WTC11 (cell line): ENCODE results near the gene DNM1. TPM values are rescaled to one million over a fixed set of nuclear protein-coding genes. Genes with fewer than 3 reads are reported as not detected.

ENCODE experiments used
- ATAC-seq: fragments of 200-7000 bp; cut with Tn5 transposase; 2 replicates; pipeline ENCODE4 v1.10.0; 2021; ENCODE audit warnings: mild to moderate bottlenecking, moderate library complexity
- CTCF ChIA-PET: fragments of 300-600 bp; sonication (Branson Sonifier 250); formaldehyde crosslinking; loops from one replicate; lab custom pipeline; 2021; ENCODE audit warnings: antibody characterized with exemption; lab: Charles Lee
- POLR2A ChIA-PET: fragments of 350-600 bp; sonication (Branson Sonifier 250); formaldehyde crosslinking; loops from one replicate; lab custom pipeline; 2021; ENCODE audit warnings: antibody characterized with exemption; lab: Charles Lee
- DNase-seq: peaks from one replicate; pipeline ENCODE4 v3.0.0; 2021; ENCODE audit warnings: low spot score
- H3K27ac Mint-ChIP-seq: 2 replicates; pipeline ENCODE4 v1.8.0; 2021; ENCODE audit warnings: mixed read lengths
- H3K27me3 Mint-ChIP-seq: 2 replicates; pipeline ENCODE4 v1.8.0; 2021; ENCODE audit warnings: low read depth, mild to moderate bottlenecking, moderate library complexity, mixed read lengths
- H3K36me3 Mint-ChIP-seq: 2 replicates; pipeline ENCODE4 v1.8.0; 2021; ENCODE audit warnings: mixed read lengths
- H3K4me1 Mint-ChIP-seq: 2 replicates; pipeline ENCODE4 v1.8.0; 2022; ENCODE audit warnings: mixed read lengths
- H3K4me3 Mint-ChIP-seq: 2 replicates; pipeline ENCODE4 v1.8.0; 2021; ENCODE audit warnings: mild to moderate bottlenecking, moderate library complexity, mixed read lengths
- H3K9me3 Mint-ChIP-seq: 2 replicates; pipeline ENCODE4 v1.8.0; 2021; ENCODE audit warnings: mixed read lengths
- EMX1 ChIP-seq: fragments of 250-450 bp; sonication (Bioruptor Pico); IDR thresholded peaks from 2 replicates; pipeline ENCODE4 v1.8.0; 2021; ENCODE audit warnings: mild to moderate bottlenecking
- ESRRA ChIP-seq: sonication (generic); formaldehyde crosslinking; IDR thresholded peaks from 2 replicates; pipeline ENCODE4 v1.8.1; 2022; ENCODE audit warnings: mild to moderate bottlenecking, missing genetic modification reagents, borderline replicate concordance
- ETV6 ChIP-seq: sonication (generic); formaldehyde crosslinking; IDR thresholded peaks from 2 replicates; pipeline ENCODE4 v1.8.1; 2022; ENCODE audit warnings: mild to moderate bottlenecking, missing genetic modification reagents
- GABPB1 ChIP-seq: sonication (generic); formaldehyde crosslinking; IDR thresholded peaks from 2 replicates; pipeline ENCODE4 v1.8.1; 2023; ENCODE audit warnings: mild to moderate bottlenecking, missing genetic modification reagents
- JAZF1 ChIP-seq: fragments of 250-450 bp; sonication (Bioruptor Pico); IDR thresholded peaks from 2 replicates; pipeline ENCODE4 v1.9.0; 2021; ENCODE audit warnings: moderate library complexity, mild to moderate bottlenecking, inconsistent platforms
- NFYB ChIP-seq: sonication (generic); formaldehyde crosslinking; conservative IDR thresholded peaks from 2 replicates; pipeline ENCODE4 v1.8.0; 2022; ENCODE audit warnings: low read depth, missing genetic modification reagents
- NR1H2 ChIP-seq: sonication (generic); formaldehyde crosslinking; IDR thresholded peaks from 2 replicates; pipeline ENCODE4 v1.9.0; 2021; ENCODE audit warnings: mild to moderate bottlenecking, moderate library complexity, missing genetic modification reagents
- PRDM15 ChIP-seq: sonication (generic); formaldehyde crosslinking; IDR thresholded peaks from 2 replicates; pipeline ENCODE4 v1.8.0; 2022; ENCODE audit warnings: missing genetic modification reagents
- TEAD4 ChIP-seq: sonication (generic); formaldehyde crosslinking; IDR thresholded peaks from 2 replicates; pipeline ENCODE4 v1.8.0; 2022; ENCODE audit warnings: mild to moderate bottlenecking, missing genetic modification reagents
- TP53 ChIP-seq: sonication (generic); formaldehyde crosslinking; IDR thresholded peaks from 2 replicates; pipeline ENCODE4 v1.8.1; 2023; ENCODE audit warnings: mild to moderate bottlenecking, missing genetic modification reagents
- ZMAT4 ChIP-seq: fragments of 250-450 bp; sonication (Bioruptor Pico); IDR thresholded peaks from 2 replicates; pipeline ENCODE4 v1.9.0; 2021; ENCODE audit warnings: mild to moderate bottlenecking
- ZNF232 ChIP-seq: sonication (generic); formaldehyde crosslinking; IDR thresholded peaks from 2 replicates; pipeline ENCODE4 v1.8.0; 2022; ENCODE audit warnings: mild to moderate bottlenecking, missing genetic modification reagents
- ZNF671 ChIP-seq: fragments of 250-450 bp; sonication (Bioruptor Pico); IDR thresholded peaks from 2 replicates; pipeline ENCODE4 v1.8.0; 2021; ENCODE audit warnings: mild to moderate bottlenecking
- microRNA-seq: library from miRNA; unstranded; fragments of <30 nt; microRNA quantifications from one replicate; pipeline ENCODE4 v1.2.0, GENCODE V29; 2022; ENCODE audit warnings: borderline number of aligned reads
- total RNA-seq: library from RNA; stranded (reverse); gene quantifications from 3 replicates; pipeline ENCODE4 v1.2.3, GENCODE V29; 2021

DNM1 gene
- total RNA-seq, 1 experiment from 2014 or later, result 79.0 TPM

- Mint-ChIP-seq H3K36me3 (no peaks in the 10 kb centered on the region), H3K4me1 (no peaks in the 10 kb centered on the region), H3K27me3 (peaks cover 2% of the 10 kb centered on the region; the same call in 1 of the 2 replicates), H3K4me3 (no peak overlapping the region), H3K9me3 (no peaks in the 10 kb centered on the region), H3K27ac (peak overlapping the region; percentile 27)
- TF ChIP-seq GABPB1 (CRISPR knock-in tag), result no peak
- TF ChIP-seq JAZF1 (CRISPR knock-in tag), result no peak
- no peak for TF ChIP-seq ZMAT4 (CRISPR knock-in tag)
- TF ChIP-seq PRDM15 (CRISPR knock-in tag), result no peak
- TF ChIP-seq ZNF232 (CRISPR knock-in tag), result no peak
- TF ChIP-seq TEAD4 (CRISPR knock-in tag), result no peak
- TF ChIP-seq ESRRA (CRISPR knock-in tag), result no peak
- no peak for TF ChIP-seq NFYB (CRISPR knock-in tag)
- ChIA-PET CTCF (interaction anchor here (0.6 to 2.6 kb wide), 6 partner anchors 43 to 252 kb away, joined by 3 to 15 read pairs (median 5); partner anchors contain the start of gene CERCAM), POLR2A (interaction anchor here (0.5 kb wide), 1 partner anchor 391 kb away, joined by 5 read pairs; no protein-coding TSS in a partner anchor)
- no peak for ATAC-seq
- no peak for DNase-seq
Measured at GRCh38 chr9:128298535-128299482, 95.6 kb downstream of the DNM1 start.

- ATAC-seq (no peak), DNase-seq (no peak)
- Mint-ChIP-seq H3K9me3 (no peaks in the 10 kb centered on the region), H3K36me3 (peaks cover 15% of the 10 kb centered on the region), H3K4me3 (no peak overlapping the region), H3K4me1 (no peaks in the 10 kb centered on the region), H3K27me3 (peaks cover 2% of the 10 kb centered on the region; the same call in 1 of the 2 replicates), H3K27ac (peak overlapping the region; percentile 33; the same call in 1 of the 2 replicates)
- ChIA-PET CTCF (interaction anchor here (0.9 to 3.6 kb wide), 4 partner anchors 9 to 134 kb away, joined by 3 to 18 read pairs (median 10); no protein-coding TSS in a partner anchor), POLR2A (interaction anchor here (0.7 to 1.5 kb wide), 2 partner anchors 28 to 152 kb away, joined by 3 to 5 read pairs; partner anchors contain the start of genes GOLGA2 and SWI5)
- TF ChIP-seq NR1H2 (CRISPR knock-in tag) (no peak), ZNF671 (CRISPR knock-in tag) (no peak), TP53 (CRISPR knock-in tag) (no peak), ETV6 (no peak), EMX1 (no peak)
Measured at GRCh38 chr9:128304136-128304970, 101.2 kb downstream of the DNM1 start.

Small RNA genes within 50 kb of the gene (microRNA-seq; reads per million reads assigned to microRNA genes)
- gene MIR199B (6.6 reads per million, percentile 19 among the genes with 10 or more reads in this experiment), gene MIR3154 (not detected)

Other genes starting within 250 kb of the DNM1 start
- 42.2 to 66.4 TPM (median 51.3 TPM) in 3 replicates for gene EEIG1, start 222.4 kb upstream of the DNM1 start, total RNA-seq
- 11.9 to 13.4 TPM (median 12.4 TPM) in 3 replicates for gene NAIF1, start 136.1 kb upstream of the DNM1 start, total RNA-seq
- gene SLC25A25, start 135.1 kb upstream of the DNM1 start, total RNA-seq, result 15.2 to 17.4 TPM (median 15.2 TPM) in 3 replicates
- gene PTGES2, start 75.7 kb upstream of the DNM1 start, total RNA-seq, result 96.2 to 118 TPM (median 98.4 TPM) in 3 replicates
- gene LCN2, start 53.9 kb upstream of the DNM1 start, total RNA-seq, result 1.0 to 3.0 TPM (median 1.3 TPM) in 3 replicates
- 77.1 to 86.9 TPM (median 86.6 TPM) in 3 replicates for gene BBLN, start 43.1 kb upstream of the DNM1 start, total RNA-seq
- 86.1 to 90.6 TPM (median 90.2 TPM) in 3 replicates for gene CIZ1, start 11.8 kb upstream of the DNM1 start, total RNA-seq
- gene GOLGA2, start 72.6 kb downstream of the DNM1 start, total RNA-seq, result 54.7 to 66.3 TPM (median 58.8 TPM) in 3 replicates
- 26.2 to 32.0 TPM (median 31.7 TPM) in 3 replicates for gene SWI5, start 72.9 kb downstream of the DNM1 start, total RNA-seq
- gene TRUB2, start 119.1 kb downstream of the DNM1 start, total RNA-seq, result 33.1 to 35.0 TPM (median 33.2 TPM) in 3 replicates
- 31.3 to 45.3 TPM (median 33.6 TPM) in 3 replicates for gene COQ4, start 119.5 kb downstream of the DNM1 start, total RNA-seq
- 20.8 to 23.8 TPM (median 21.2 TPM) in 3 replicates for gene SLC27A4, start 137.1 kb downstream of the DNM1 start, total RNA-seq
- gene URM1, start 168.0 kb downstream of the DNM1 start, total RNA-seq, result 52.0 to 67.9 TPM (median 54.3 TPM) in 3 replicates
- gene CERCAM, start 217.5 kb downstream of the DNM1 start, total RNA-seq, result 13.7 to 15.9 TPM (median 15.2 TPM) in 3 replicates